GM21360 (cell line): Measurements from ENCODE around the gene SPAG8.

ENCODE experiments used
- ATAC-seq: cut with Tn5 transposase; IDR thresholded peaks from one replicate; pipeline ENCODE4 v1.9.1; 2021; ENCODE audit warnings: mild to moderate bottlenecking, moderate library complexity; ENCODE audit not compliant: unreplicated experiment

The SPAG8 gene, protein sequence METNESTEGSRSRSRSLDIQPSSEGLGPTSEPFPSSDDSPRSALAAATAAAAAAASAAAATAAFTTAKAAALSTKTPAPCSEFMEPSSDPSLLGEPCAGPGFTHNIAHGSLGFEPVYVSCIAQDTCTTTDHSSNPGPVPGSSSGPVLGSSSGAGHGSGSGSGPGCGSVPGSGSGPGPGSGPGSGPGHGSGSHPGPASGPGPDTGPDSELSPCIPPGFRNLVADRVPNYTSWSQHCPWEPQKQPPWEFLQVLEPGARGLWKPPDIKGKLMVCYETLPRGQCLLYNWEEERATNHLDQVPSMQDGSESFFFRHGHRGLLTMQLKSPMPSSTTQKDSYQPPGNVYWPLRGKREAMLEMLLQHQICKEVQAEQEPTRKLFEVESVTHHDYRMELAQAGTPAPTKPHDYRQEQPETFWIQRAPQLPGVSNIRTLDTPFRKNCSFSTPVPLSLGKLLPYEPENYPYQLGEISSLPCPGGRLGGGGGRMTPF

DNA sequence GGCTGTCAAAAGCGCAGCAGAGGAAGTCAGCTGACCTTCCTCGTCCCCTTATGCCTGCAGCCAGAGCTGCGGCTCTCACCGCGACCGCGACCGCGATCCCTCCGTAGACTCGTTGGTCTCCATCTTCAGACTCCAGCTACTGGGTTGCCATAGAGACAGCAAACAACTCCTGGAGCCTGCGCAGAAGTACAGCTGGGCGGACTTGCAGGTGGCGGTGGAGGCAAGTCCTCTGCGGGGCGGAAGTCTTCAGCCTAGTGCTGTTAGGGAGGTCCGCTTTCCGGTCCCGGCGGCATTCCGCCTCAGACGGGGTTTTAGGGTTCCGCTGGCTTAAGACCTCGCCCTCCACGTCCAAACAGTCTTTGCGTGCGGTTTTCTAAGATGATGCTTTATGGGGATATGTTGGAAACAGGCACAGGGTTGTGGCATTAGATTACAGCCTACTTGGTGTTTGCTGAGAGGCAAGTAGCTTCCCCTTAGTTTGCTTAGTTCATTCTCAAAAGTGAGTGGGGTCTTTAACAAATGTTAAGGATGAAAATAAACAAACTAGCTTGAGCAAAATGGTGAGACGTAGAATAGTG lies at the start of gene SPAG8:
Gene SPAG8, minus strand, starts transcription at position 238 of the 578 bp plus-strand sequence. Its CDS starts 115 bp downstream, at position 123.
- peak; percentile 48 for ATAC-seq

DNA sequence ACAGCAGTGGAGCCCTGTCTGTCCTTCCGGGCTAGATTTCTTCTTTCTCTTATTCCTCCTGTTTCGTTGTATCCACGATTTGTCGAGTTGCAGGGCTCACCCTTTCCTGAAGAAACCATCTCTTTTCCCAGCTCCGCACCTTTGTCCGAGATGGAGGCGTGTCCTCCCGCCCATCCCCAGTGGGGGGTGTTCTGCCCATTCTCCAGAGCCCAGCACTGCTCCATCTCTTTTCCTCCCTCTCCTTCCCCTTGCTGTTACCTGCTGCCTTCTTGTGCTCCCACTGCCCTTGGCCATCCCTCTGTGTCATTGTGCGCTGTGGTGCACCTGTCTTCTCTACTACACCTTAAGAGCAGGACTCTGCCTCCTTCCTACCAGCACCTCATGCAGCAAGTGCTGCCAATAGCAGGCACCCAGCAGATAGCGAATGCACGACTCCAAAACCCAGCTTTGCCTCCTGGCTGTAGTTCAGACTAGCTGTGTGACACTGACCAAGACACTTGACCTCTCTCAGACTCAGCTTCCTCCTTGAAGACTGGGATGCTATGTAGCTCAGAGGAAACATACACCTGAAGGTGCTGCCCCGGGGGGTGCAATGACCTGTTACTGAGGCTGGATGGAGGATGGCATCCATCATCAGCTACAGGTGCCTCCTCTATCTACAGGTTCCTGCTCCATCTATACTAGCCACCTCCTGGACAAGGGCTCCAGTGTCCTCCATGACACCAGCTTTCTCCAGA lies 49.3 kb upstream of the SPAG8 start:
- ATAC-seq = no peak

DNA sequence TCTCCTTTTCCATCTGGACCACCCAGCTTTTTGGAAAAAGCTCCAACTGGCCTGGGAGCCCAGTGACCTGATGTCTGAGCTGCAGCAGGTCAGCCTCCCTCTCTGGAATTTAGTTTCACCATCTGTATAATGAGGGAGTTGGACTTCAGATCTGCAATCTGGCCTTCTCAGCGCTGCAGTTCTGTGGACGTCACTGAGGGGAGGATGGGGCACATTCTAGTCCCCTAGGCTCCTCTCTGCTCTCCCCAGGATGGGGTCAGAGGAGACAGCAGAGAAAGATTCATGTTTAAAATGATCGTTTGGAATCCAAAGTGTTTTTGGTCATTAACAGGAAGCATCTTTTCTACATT lies 47.9 kb upstream of the SPAG8 start:
- no peak for ATAC-seq

DNA sequence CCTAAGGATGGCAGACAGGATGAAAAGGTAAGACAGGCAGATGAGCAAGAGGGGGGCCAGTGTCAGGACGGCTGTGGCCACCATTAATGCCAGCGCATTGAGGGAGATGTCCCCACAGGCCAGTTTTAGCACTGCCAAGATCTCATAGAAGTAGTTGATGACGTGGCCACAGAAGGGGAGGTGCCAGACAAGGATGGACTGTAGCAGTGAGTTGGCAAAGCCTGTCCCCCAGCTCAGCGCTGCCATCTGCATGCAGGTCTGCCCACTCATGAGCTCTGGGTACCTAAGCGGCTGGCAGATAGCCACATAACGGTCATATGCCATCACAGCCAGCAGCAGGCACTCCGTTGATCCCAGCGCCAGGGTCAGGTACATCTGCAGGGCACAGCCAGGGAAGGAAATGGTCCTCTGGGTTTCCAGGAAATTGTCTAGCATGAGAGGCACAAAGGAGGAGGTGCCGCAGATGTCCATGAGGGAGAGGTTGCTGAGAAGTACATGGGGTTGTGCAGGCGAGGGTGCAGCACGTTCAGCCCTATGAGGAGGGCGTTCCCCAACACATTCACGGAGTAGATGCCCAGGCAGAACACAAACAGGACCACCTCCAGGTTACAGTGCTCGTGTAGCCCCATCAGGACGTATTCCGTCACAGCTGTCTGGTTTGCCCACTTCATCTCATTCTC lies 47.4 kb upstream of the SPAG8 start:
- no peak for ATAC-seq

DNA sequence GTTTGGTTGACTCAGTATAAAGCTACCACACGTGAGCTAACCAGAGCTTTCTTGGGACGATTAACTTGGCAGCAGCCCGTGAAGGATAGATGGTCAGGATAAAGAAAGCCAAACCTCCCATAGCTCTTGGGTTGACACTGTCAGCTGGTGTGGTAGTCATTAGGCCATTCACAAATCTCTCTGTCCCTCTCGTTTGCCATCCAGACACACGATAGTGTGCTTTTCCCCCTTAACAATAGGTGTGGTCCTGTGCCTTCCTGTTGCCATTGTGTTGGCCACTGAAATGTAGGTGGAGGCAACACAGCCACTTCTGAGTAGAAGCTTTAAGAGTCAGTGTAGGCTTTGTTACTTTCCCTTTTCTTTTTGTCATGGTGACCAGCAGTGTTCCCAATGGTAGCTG lies 46.4 kb upstream of the SPAG8 start:
- ATAC-seq = no peak

DNA sequence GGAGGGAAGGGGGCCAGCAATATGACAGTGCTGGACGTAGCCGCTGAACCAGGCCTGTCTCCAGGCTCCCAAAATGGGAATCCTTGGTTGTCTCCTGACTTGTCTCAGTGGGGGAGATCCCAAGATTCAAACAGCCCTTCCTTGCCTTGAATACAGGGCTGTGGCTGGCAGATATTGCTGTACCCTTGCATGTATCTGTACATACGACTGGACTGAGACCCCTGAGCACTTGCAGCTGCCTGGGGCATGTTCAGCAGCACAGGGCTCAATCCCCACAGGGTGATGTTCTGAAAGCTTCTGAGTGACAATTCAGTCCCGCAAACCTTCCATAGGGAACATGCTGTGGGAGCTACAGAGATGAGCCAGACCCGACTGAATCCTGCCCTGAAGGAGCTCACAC lies 44.8 kb upstream of the SPAG8 start:
- no peak for ATAC-seq

DNA sequence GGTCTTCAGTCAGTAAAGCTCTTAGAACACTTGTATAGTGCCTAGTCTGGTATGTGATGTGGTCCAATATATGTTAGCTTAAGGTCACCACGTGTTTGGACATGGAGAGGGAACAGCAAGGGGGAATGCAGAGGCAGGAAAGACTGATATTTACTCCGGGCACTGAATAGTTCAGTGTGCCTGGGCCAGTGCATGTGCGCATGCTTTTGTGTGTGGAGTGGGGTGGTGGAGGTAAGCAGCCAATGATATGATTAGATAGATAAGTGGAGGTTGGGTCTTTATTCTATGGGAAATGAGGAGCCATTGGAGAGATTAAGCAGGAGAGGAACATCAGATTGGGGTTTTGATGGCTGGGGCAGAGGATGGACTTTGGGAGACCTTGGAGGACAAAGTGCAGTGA lies 44.1 kb upstream of the SPAG8 start:
- ATAC-seq = no peak

DNA sequence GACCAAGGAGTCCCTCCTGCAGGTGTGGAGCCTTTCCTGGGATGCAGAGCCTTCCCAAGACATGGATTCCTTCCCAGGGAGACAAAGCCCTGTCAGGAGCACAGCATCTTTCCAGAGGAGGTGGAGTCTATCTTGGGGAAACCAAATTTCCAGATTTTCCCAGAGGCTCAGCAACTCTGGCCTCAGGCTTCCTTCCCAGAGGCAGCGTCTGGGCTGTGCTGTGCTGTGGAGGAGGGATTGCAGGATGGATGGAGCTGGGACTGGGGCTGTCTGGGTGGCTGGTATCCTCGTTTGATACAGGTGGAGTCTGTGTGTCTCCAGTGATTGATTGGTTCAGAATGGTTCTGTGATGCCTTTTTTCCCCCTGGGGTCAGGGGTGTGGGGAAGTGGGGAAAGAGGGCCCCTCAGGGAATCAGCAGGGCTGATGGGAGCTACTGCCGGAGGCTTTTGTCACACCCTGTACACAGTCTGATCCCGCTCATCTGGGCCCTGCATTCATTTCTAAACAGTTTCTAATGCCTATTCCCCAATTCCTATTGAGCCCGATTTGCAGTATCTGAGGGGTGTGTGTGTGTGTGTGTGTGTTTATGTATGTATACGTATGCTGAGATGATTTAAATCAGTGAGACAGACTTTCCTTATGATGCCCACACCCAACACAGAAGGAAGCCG lies 42.2 kb upstream of the SPAG8 start:
- ATAC-seq = no peak

DNA sequence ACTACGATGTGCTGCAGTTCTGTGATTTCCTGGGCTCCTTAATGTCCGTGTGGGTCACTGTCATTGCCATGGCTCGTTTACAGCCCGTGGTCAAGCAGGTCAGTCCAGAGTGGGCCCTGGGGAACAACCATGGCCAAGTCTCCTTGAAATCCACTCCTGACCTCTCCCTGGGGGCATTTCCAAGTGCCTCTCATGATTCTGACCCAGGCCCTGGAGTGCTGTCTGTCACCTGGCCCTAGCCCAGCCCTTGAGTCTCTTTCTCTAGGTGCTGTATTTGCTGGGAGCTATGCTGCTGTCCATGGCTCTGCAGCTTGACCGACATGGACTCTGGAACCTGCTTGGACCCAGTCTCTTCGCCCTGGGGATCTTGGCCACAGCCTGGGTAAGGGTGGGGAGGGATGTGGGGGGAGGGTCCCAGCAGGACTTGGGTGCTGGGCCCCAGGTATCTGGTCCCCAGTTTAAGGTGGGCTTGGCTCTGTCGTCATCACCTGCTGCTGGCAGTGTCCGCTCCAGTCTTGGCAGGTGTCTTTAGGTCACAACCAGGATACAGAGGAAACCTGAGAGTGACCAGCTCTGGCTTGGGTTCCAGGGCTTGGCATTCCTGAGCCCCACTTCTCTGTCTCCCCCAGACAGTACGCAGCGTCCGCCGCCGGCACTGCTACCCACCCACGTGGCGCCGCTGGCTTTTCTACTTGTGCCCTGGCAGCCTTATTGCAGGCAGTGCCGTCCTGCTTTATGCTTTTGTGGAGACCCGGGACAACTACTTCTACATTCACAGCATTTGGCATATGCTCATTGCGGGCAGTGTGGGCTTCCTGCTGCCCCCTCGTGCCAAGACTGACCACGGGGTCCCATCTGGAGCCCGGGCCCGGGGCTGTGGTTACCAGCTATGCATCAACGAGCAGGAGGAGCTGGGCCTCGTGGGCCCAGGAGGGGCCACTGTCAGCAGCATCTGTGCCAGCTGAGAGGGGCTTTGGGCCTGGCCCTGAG lies 41.1 kb upstream of the SPAG8 start:
- ATAC-seq = no peak

DNA sequence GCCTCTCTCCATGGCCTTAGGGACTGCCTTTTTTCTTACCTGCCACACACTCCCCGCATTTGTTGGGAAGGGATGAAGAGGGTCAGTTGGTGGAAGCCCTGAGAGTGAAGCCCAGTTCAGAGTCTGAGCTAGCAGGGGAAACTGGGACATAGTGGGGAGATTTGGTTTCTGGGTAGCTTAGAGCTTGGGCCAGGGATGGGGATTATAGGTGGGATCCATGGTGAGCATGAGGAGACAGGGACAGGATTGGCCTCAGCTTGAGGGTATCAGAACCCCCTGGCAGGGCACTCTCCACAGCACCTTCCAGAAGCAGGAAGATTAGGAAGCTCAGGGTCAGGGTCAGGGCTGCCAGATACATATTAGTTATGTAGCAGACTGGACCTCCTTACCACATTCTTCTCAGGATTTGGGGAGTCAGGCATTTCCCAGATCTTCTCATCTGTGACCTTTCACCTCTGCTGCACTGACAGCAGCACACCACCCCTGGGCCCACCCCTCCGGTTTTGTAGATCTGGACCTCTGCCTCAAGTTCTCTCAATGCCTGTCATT lies 40.3 kb upstream of the SPAG8 start:
- no peak for ATAC-seq

DNA sequence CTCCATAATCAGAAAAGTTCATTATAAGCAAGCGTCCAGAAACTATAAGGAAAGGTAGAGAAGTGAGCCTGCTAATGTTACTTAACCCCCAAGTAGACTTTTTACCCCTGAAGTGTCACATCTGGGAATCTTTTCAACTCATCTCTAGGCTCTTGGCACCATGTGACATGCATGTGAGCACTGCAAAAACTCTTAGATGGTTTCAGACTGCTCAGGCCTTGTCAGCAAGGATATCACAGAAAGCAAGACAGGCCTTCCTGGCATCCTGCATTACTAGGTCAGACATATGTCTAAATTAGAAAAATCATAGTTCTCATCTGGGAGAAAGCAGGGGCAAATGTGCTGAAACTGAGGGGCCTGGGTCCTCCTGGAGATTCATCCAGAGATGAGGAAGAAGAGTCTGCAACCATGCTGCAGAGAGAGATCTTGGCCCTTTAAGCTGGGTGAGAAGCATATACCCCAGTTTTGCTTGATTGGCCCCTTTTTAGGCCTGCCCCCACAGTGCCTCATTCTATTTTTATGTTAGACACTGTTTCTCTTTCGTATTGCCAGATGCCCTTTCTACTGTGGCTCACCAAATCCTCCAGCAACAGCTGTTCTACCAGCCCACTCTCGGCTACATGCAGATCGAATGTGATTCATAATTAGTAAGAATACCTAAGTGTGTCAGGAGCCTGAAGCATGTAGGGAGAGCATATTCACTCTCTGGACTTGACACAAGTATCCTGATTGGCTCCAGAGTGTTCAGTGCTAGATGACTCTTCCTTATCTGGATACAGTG lies 35.9 kb upstream of the SPAG8 start:
- peak; percentile 71 for ATAC-seq

DNA sequence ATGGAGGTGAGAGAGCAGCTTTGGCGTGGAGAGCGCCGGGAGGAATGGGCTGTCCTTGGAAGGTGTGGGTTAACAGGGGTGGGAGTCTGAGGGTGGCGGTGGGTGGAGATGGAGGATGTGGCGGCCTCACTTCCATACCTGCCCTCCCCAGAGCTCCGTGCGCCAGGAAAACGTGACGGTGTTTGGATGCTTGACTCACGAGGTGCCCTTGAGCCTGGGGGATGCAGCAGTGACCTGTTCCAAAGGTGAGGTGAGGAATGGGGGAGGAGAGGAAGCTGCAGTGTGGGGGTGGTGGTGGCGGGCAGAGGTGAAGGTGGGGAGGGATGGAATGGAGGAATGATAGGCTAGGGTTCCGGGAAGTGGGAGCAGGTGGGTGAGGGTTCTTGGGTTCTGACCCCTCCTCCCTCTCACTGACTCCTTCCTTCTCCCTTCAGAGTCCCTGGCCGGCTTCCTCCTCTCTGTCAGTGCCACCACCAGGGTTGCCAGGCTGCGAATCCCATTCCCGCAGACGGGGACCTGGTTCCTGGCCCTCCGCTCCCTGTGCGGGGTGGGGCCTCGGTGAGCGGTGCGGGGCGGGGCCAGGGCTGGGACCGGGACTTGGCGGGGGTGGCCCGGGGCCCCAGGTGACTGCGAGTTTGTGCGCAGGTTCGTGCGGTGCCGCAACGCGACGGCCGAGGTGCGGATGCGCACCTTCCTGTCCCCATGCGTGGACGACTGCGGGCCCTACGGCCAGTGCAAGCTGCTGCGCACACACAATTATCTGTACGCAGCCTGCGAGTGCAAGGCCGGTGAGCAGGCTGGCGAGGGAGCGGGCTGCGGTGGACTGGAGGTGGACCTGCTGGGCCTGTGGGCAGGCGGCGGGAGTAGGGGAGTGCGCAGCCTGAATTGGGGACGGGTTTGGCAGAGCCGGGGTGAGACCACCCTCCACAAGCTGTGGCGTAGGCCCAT lies 34.0 kb upstream of the SPAG8 start:
- no peak for ATAC-seq

DNA sequence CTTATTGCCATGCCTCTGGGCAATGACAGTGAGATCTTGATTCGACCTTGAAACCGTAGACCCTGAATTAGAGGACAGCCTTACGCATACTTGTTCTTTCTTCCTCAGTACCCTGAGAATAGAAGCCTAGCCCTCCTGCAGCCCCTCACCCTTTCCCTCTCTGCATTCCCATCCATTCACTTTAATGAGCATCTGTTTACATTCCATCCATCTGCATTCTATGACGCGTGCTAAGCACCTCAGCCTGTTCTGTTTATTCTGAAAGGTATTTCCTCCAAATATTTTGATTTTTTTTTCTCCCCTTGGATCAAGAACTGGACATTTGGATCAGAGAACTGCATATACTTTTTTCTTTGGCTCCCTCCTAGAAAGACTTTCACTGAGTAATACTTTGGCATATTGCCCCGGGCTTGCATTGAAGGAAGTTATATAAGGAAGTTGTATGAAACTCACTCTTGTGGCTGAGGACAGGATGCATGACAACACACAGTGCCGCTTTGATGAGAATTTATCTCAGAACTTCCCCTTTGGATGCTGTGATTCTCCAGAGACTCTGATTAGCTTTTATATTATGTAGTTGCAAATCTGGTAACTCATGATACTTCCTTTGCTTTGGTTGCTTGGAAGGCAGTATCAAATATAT lies 32.7 kb upstream of the SPAG8 start:
- no peak for ATAC-seq

DNA sequence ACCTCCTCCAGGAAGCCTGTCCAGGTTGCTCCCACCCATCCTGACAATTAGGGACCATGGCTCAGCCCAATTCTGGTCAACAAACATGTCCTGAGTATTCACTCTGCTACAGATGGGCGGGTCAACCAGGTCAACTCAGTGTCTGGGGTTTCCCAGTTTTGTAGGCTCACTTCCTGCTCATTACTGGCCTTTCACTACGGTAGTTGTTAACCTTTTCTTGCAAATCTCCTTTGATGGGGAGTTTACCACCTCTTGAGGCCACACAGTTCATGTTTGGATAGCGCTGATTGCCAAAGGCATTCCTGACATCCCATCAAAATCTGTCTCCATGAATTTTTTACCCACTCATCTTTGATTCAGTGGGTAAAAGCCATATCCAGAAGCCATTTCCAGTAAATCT lies 30.7 kb upstream of the SPAG8 start:
- no peak for ATAC-seq

DNA sequence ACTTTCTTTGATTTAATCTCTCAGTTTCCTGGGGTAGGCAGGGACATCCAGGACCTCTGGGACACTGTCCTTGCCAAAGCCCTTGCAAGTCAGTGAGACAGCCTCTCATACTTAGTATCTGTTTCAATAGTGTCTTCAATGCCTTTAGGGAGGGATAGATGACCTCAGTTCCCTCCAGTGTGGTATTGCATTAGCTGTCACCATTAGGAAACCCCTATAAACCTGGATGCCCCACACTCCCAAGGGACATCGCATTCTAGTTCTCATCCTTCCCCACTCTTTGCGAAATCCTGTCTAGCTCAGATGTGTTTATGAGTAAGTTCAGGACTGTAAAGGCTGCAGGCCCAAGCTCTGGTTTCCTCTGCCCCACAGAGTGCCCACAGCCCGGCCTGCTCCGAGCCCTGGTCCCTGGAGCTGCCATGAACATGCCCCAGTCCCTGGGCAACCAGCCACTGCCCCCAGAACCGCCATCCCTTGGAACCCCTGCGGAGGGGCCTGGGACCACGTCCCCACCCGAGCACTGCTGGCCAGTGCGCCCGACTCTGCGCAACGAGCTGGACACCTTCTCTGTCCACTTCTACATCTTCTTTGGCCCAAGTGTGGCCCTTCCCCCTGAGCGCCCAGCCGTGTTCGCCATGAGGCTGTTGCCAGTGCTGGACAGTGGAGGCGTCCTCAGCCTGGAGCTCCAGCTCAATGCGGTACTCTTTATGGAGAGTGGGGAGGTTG lies 30.1 kb upstream of the SPAG8 start:
- no peak for ATAC-seq

DNA sequence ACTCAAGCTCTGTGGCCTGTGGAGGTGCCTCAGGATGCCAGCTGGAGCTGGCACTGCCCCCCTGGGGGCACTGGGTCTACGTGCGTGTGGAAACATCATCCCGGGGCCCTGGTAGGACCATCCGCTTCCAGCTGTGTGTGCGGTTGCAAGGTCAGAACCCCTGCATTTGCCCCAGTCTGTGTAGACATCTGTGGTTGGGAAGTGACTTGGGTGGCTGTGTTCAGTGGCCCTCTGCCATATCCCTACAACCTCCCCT lies 29.5 kb upstream of the SPAG8 start:
- no peak for ATAC-seq
